KMS-11 (cell line): ENCODE results near the gene TMA7.
A peak's percentile ranks its signal among the peaks of the same experiment; 100 is the strongest.
"Not testable (repeated sequence)": the region's sequence is repeated elsewhere in the genome, so short reads cannot be mapped to it uniquely, and the experiment has no call there.

Experiments
- H2AFZ ChIP-seq: fragments of 200-600 bp; sonication (generic); 2 replicates; pipeline ENCODE4 v1.6.1; 2016; ENCODE audit warnings: antibody characterized with exemption, mixed run types, low read depth
- H3K27ac ChIP-seq: fragments of 200-600 bp; sonication (generic); 2 replicates; pipeline ENCODE4 v1.6.1; 2016; ENCODE audit warnings: mild to moderate bottlenecking, mixed run types
- H3K27me3 ChIP-seq: fragments of 200-600 bp; sonication (generic); 2 replicates; pipeline ENCODE4 v1.6.1; 2017; ENCODE audit warnings: mild to moderate bottlenecking, low read depth, mixed run types, moderate library complexity; ENCODE audit not compliant: insufficient read depth
- H3K36me3 ChIP-seq: fragments of 200-600 bp; sonication (generic); 2 replicates; pipeline ENCODE4 v1.6.1; 2017; ENCODE audit warnings: mild to moderate bottlenecking, mixed run types; ENCODE audit not compliant: insufficient read depth
- H3K4me1 ChIP-seq: fragments of 200-600 bp; sonication (generic); 2 replicates; pipeline ENCODE4 v1.6.1; 2016; ENCODE audit warnings: mild to moderate bottlenecking, low read depth, mixed run types; ENCODE audit not compliant: poor library complexity, severe bottlenecking
- H3K4me2 ChIP-seq: fragments of 200-600 bp; sonication (generic); 2 replicates; pipeline ENCODE4 v1.7.0; 2016; ENCODE audit warnings: mild to moderate bottlenecking, mixed run types
- H3K4me3 ChIP-seq: fragments of 200-600 bp; sonication (generic); IDR thresholded peaks from 2 replicates; pipeline ENCODE4 v1.6.1; 2017; ENCODE audit warnings: low read depth, low read length, mixed read lengths; ENCODE audit not compliant: insufficient read depth
- H3K79me2 ChIP-seq: fragments of 200-600 bp; sonication (generic); 2 replicates; pipeline ENCODE4 v1.6.1; 2016; ENCODE audit warnings: low read depth, mixed run types; ENCODE audit not compliant: insufficient read depth
- H3K9ac ChIP-seq: fragments of 200-600 bp; sonication (generic); 2 replicates; pipeline ENCODE4 v1.6.1; 2016; ENCODE audit warnings: mild to moderate bottlenecking, mixed run types
- H4K20me1 ChIP-seq: fragments of 200-600 bp; sonication (generic); 2 replicates; pipeline ENCODE4 v1.6.1; 2016; ENCODE audit warnings: mild to moderate bottlenecking, mixed run types; ENCODE audit not compliant: insufficient read depth
- TF ChIP-seq, protein P1 (sequence below): fragments of 200-600 bp; sonication (generic); conservative IDR thresholded peaks from 2 replicates; pipeline ENCODE4 v1.6.1; 2017; ENCODE audit warnings: low read depth, mild to moderate bottlenecking, antibody characterized with exemption, low read length, moderate library complexity, mixed read lengths

TMA7 gene

DNA sequence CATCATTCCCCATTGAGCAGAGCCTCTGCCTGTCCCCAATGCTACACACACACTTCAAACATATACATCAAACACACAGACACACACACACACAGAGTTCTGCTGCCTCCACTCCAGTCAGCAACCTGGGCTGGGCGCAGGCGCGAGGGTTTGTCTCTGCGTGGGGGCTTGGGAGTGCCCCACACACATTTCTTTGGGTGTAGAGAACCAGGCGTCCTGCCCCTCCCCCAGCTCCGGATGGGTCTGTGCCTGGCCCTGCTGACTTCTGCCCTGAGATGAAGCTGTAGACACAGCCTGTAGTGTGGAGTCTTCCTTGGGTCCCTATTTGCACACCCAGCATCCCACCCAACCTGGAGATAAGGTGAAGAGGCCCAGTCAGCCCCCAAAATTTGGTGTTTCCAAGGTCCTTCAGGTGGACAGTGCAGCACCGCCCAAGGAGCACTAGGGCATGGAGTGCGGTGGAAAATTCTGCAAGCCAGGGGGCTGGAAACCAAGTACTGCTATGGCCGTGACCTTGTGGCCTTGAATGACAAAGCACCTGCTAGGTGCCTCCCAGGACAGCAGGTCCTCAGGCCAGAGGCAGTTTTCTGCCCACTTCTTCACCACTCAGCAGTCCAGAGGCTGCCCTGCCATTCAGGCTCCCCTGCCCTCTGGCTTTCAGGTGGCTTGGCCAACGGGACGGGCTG lies 41.2 kb upstream of the TMA7 start:
- Histone ChIP-seq H3K36me3 (no peaks in the 10 kb centered on the region), H3K27ac (no peak overlapping the region), H3K4me2 (no peak overlapping the region), H3K4me3 (no peak overlapping the region), H2AFZ (no peak overlapping the region), H4K20me1 (no peaks in the 10 kb centered on the region), H3K79me2 (no peaks in the 10 kb centered on the region), H3K9ac (no peak overlapping the region), H3K4me1 (no peaks in the 10 kb centered on the region), H3K27me3 (no peaks in the 10 kb centered on the region)
- TF ChIP-seq, protein P1, sequence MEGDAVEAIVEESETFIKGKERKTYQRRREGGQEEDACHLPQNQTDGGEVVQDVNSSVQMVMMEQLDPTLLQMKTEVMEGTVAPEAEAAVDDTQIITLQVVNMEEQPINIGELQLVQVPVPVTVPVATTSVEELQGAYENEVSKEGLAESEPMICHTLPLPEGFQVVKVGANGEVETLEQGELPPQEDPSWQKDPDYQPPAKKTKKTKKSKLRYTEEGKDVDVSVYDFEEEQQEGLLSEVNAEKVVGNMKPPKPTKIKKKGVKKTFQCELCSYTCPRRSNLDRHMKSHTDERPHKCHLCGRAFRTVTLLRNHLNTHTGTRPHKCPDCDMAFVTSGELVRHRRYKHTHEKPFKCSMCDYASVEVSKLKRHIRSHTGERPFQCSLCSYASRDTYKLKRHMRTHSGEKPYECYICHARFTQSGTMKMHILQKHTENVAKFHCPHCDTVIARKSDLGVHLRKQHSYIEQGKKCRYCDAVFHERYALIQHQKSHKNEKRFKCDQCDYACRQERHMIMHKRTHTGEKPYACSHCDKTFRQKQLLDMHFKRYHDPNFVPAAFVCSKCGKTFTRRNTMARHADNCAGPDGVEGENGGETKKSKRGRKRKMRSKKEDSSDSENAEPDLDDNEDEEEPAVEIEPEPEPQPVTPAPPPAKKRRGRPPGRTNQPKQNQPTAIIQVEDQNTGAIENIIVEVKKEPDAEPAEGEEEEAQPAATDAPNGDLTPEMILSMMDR: no peak

DNA sequence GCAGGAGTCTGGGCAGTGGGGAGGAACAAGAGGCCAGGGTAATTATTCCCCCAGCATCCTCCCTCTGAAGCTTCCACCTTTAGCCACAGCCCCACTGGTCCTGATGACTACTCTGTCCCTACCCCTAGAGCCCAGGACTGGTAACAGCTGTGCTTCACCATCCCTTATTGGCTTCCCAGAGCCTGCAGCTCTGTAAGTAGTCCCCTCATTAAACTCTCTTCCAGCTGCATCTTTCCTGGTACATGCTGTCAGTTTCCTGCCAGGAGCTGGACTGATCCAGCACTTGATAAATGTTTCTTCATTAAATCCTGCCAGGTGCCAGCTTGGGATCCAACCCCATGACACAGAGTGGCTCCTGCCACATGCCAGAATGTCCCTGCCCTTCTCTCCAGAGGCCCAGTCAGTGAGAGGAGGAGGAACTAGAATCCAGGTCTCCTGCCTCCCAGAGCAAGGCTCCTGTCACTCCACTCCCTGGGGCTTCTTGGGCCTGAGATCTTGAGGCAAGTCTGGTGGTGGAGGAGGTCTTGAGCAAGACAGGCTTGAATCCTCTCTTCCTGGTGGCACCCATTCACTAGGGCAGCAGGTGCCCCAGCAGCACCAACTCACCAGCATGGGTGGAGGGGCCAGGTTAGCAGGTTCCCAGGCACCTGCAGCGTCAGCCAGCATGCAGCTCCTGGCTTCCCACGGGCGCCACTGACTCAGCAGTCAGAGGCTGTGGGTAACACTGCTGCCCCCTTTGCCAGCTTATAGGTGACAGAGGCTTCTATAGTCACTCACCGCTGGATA lies 40.5 kb upstream of the TMA7 start:
- no peaks in the 10 kb centered on the region for H3K4me1 ChIP-seq
- no peaks in the 10 kb centered on the region for H3K79me2 ChIP-seq
- TF ChIP-seq, protein P1: no peak
- H3K9ac ChIP-seq: no peak overlapping the region
- H3K4me2 ChIP-seq: no peak overlapping the region
- no peaks in the 10 kb centered on the region for H4K20me1 ChIP-seq
- no peak overlapping the region for H2AFZ ChIP-seq
- H3K4me3 ChIP-seq: no peak overlapping the region
- H3K27me3 ChIP-seq: no peaks in the 10 kb centered on the region
- H3K27ac ChIP-seq: no peak overlapping the region
- H3K36me3 ChIP-seq: no peaks in the 10 kb centered on the region

DNA sequence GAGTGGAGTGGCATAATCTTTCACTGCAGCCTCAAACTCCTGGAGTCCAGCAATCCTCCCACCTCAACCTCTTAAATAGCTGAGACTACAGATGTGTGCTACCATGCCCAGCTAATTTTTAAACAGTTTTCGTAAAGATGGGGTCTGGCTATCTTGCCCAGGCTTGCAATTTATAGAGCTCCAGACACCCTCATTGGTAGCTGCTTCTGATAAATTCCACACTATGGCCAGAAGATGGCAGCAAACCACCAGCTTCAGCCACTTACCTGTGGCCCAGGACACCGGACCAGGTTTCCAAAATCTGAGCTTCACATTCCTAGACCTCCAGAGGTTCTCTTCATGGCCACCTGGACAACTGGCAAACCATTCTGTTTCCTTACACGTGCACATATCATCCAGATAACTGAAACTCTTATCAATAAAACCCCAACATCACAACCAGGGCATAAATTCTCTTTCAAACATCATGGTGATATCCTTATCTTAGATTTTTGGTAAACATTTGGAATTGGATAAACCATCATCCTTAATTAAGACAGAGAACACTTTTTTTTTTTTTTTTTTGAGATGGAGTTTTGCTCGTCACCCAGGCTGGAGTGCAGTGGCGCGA lies 39.1 kb upstream of the TMA7 start:
- H2AFZ ChIP-seq: no peak overlapping the region
- H3K27me3 ChIP-seq: no peaks in the 10 kb centered on the region
- H3K9ac ChIP-seq: no peak overlapping the region
- no peak overlapping the region for H3K4me3 ChIP-seq
- TF ChIP-seq, protein P1: peak; percentile 80
- H4K20me1 ChIP-seq: no peaks in the 10 kb centered on the region
- H3K27ac ChIP-seq: no peak overlapping the region
- H3K4me2 ChIP-seq: no peak overlapping the region
- no peaks in the 10 kb centered on the region for H3K4me1 ChIP-seq
- no peaks in the 10 kb centered on the region for H3K79me2 ChIP-seq
- no peaks in the 10 kb centered on the region for H3K36me3 ChIP-seq

DNA sequence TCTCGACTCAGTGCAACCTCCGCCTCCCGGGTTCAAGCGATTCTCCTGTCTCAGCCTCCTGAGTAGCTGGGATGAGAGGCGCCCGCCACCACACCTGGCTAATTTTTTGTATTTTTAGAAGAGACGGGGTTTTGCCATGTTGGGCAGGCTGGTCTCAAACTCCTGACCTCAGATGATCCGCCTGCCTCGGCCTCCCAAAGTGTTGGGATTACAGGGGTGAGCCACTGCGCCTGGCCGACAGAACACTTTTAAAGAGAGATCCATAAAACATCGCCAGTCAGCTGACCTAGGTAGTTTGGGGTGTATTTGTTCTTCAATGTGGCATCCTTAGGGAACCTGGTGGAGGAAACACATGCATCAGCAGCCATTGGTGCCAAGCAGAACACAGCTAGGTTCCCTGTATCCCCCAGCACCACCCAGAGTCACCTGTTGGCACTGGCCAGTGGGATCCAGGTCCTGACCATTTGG lies 38.6 kb upstream of the TMA7 start:
- H4K20me1 ChIP-seq, H3K27ac ChIP-seq, H3K27me3 ChIP-seq, H3K9ac ChIP-seq, H3K36me3 ChIP-seq, H2AFZ ChIP-seq, H3K4me3 ChIP-seq, H3K4me1 ChIP-seq, H3K79me2 ChIP-seq, H3K4me2 ChIP-seq: not testable (repeated sequence)
